ENCODE results near the gene NOS1AP.
"Not testable (repeated sequence)": the region's sequence is repeated elsewhere in the genome, so short reads cannot be mapped to it uniquely, and the experiment has no call there.

NOS1AP gene

GRCh38 chr1:162349635-162350330, 280.3 kb downstream of the NOS1AP start:
- H3K27ac ChIP-seq = no peak overlapping the region
- TF ChIP-seq CTCF (IDR thresholded peaks at IDR 0.05) = no peak
- no peak overlapping the region for H3K4me3 ChIP-seq
- no peak for DNase-seq (ENCODE audit: low spot score)

- H3K27ac ChIP-seq = no peak overlapping the region
- no peak overlapping the region for H3K4me3 ChIP-seq
- TF ChIP-seq CTCF (IDR thresholded peaks at IDR 0.05) = no peak
- DNase-seq (ENCODE audit: low spot score) = no peak
Observed at GRCh38 chr1:162351246-162351842, 281.9 kb downstream of the NOS1AP start.

- not testable (repeated sequence) for H3K4me3 ChIP-seq; DNase-seq (ENCODE audit: low spot score); H3K27ac ChIP-seq
Observed at GRCh38 chr1:162351874-162352273, 282.4 kb downstream of the NOS1AP start.

- Histone ChIP-seq H3K27ac (no peak overlapping the region), H3K4me3 (no peak overlapping the region)
- TF ChIP-seq CTCF (IDR thresholded peaks at IDR 0.05) = no peak
- no peak for DNase-seq (ENCODE audit: low spot score)
Observed at GRCh38 chr1:162353078-162353477, 283.6 kb downstream of the NOS1AP start.

- TF ChIP-seq CTCF (IDR thresholded peaks at IDR 0.05) = no peak
- H3K27ac ChIP-seq = no peak overlapping the region
- no peak for DNase-seq (ENCODE audit: low spot score)
- H3K4me3 ChIP-seq = no peak overlapping the region
Observed at GRCh38 chr1:162353702-162354101, 284.2 kb downstream of the NOS1AP start.

- TF ChIP-seq CTCF (IDR thresholded peaks at IDR 0.05) = no peak
- Histone ChIP-seq H3K4me3 (no peak overlapping the region), H3K27ac (no peak overlapping the region)
- no peak for DNase-seq (ENCODE audit: low spot score)
Observed at GRCh38 chr1:162357681-162358266, 288.3 kb downstream of the NOS1AP start.

- DNase-seq (ENCODE audit: low spot score) = no peak
- Histone ChIP-seq H3K27ac (no peak overlapping the region), H3K4me3 (no peak overlapping the region)
- TF ChIP-seq CTCF (IDR thresholded peaks at IDR 0.05) = no peak
Observed at GRCh38 chr1:162358928-162359327, 289.4 kb downstream of the NOS1AP start.

All from coronary artery (tissue), 2 donors.